ENCODE measurements around the gene RAD9A. TPM values are rescaled to one million over a fixed set of nuclear protein-coding genes. Genes with fewer than 3 reads are reported as not detected.

The RAD9A gene
- total and polyA plus RNA-seq, 2 experiments from 2014 or later: 13.9 to 17.0 TPM

DNA sequence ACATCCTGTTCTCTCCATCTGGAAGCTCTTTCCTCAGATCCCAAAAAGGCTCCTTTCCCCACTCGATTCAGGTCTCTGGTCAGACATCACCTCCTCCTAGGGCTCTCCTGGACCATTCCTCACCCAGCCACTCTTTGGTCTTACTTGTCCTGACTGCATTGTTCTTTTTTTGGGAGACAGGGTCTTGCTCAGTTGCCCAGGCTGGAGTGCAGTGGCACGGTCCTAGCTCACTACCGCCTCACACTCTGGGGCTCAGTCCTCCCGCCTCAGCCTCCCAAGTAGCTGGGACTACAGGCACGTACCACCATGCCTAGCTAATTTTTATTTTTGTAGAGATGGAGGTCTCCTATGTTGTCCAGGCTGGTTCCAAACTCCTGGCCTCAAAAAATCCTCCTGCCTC lies 53.7 kb downstream of the RAD9A start (continued):
- no peak for TF ChIP-seq ZNF331 (CRISPR knock-in tag; IDR thresholded peaks at IDR 0.05; ENCODE audit: low read depth)
- TF ChIP-seq EZH2phosphoT487 (IDR thresholded peaks at IDR 0.05; ENCODE audit: unreplicated experiment): no peak
- TF ChIP-seq, protein P1, sequence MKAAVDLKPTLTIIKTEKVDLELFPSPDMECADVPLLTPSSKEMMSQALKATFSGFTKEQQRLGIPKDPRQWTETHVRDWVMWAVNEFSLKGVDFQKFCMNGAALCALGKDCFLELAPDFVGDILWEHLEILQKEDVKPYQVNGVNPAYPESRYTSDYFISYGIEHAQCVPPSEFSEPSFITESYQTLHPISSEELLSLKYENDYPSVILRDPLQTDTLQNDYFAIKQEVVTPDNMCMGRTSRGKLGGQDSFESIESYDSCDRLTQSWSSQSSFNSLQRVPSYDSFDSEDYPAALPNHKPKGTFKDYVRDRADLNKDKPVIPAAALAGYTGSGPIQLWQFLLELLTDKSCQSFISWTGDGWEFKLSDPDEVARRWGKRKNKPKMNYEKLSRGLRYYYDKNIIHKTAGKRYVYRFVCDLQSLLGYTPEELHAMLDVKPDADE (IDR thresholded peaks at IDR 0.05): no peak
- TF ChIP-seq POLR2AphosphoS5 (IDR thresholded peaks at IDR 0.05; ENCODE audit: low read depth): no peak
- TF ChIP-seq ZNF114 (CRISPR knock-in tag; IDR thresholded peaks at IDR 0.05): no peak
- no peak for TF ChIP-seq STAT1 (IDR thresholded peaks at IDR 0.05; ENCODE audit: unreplicated experiment)
- TF ChIP-seq CREB1 (CRISPR knock-in tag; IDR thresholded peaks at IDR 0.05; ENCODE audit: low read depth): no peak

Small RNA genes lying within 50 kb of the gene (small RNA-seq; reads per million reads assigned to genes)
- gene RN7SKP239 (ENCODE audit: low replicate concordance) (not detected), gene RNU6-1238P (ENCODE audit: low replicate concordance) (not detected)

Other genes with a start within 250 kb of the RAD9A start
- 62.2 and 72.5 TPM in 2 replicates for gene GRK2, start 125.5 kb upstream of the RAD9A start, total RNA-seq (2014; rRNA removed; shearing (Covaris generic))
- gene GRK2, start 125.5 kb upstream of the RAD9A start, polyA plus RNA-seq (2016; fragmentation: Nextera tagmentation; extraction: Ambion mirVana): 19.5 and 21.7 TPM in 2 replicates
- gene ANKRD13D, start 102.7 kb upstream of the RAD9A start, total RNA-seq (2014; rRNA removed; shearing (Covaris generic)): 15.7 and 30.8 TPM in 2 replicates
- gene ANKRD13D, start 102.7 kb upstream of the RAD9A start, polyA plus RNA-seq (2016; fragmentation: Nextera tagmentation; extraction: Ambion mirVana): 19.5 and 20.3 TPM in 2 replicates
- gene SSH3, start 88.5 kb upstream of the RAD9A start, total RNA-seq (2014; rRNA removed; shearing (Covaris generic)): 40.0 and 45.8 TPM in 2 replicates
- 17.8 and 25.1 TPM in 2 replicates for gene SSH3, start 88.5 kb upstream of the RAD9A start, polyA plus RNA-seq (2016; fragmentation: Nextera tagmentation; extraction: Ambion mirVana)
- gene POLD4, start 38.4 kb upstream of the RAD9A start, total RNA-seq (2014; rRNA removed; shearing (Covaris generic)): 15.9 and 23.0 TPM in 2 replicates
- 16.2 and 18.8 TPM in 2 replicates for gene POLD4, start 38.4 kb upstream of the RAD9A start, polyA plus RNA-seq (2016; fragmentation: Nextera tagmentation; extraction: Ambion mirVana)
- 0.19 TPM in 1 of 2 replicates, not detected in the other for gene CLCF1, start 18.4 kb upstream of the RAD9A start, total RNA-seq (2014; rRNA removed; shearing (Covaris generic))
- gene CLCF1, start 18.4 kb upstream of the RAD9A start, polyA plus RNA-seq (2016; fragmentation: Nextera tagmentation; extraction: Ambion mirVana): 0.17 and 0.32 TPM in 2 replicates
- 227 and 237 TPM in 2 replicates for gene PPP1CA, start 9.9 kb downstream of the RAD9A start, total RNA-seq (2014; rRNA removed; shearing (Covaris generic))
- 217 TPM in 2 replicates for gene PPP1CA, start 9.9 kb downstream of the RAD9A start, polyA plus RNA-seq (2016; fragmentation: Nextera tagmentation; extraction: Ambion mirVana)
- gene TBC1D10C, start 12.1 kb downstream of the RAD9A start, total RNA-seq (2014; rRNA removed; shearing (Covaris generic)): 0.31 and 0.35 TPM in 2 replicates
- gene TBC1D10C, start 12.1 kb downstream of the RAD9A start, polyA plus RNA-seq (2016; fragmentation: Nextera tagmentation; extraction: Ambion mirVana): 0.17 and 0.31 TPM in 2 replicates
- 0.27 and 0.76 TPM in 2 replicates for gene CARNS1, start 23.7 kb downstream of the RAD9A start, total RNA-seq (2014; rRNA removed; shearing (Covaris generic))
- 0.52 and 0.63 TPM in 2 replicates for gene CARNS1, start 23.7 kb downstream of the RAD9A start, polyA plus RNA-seq (2016; fragmentation: Nextera tagmentation; extraction: Ambion mirVana)
- 41.3 and 48.2 TPM in 2 replicates for gene RPS6KB2, start 36.5 kb downstream of the RAD9A start, total RNA-seq (2014; rRNA removed; shearing (Covaris generic))
- 27.7 and 29.5 TPM in 2 replicates for gene RPS6KB2, start 36.5 kb downstream of the RAD9A start, polyA plus RNA-seq (2016; fragmentation: Nextera tagmentation; extraction: Ambion mirVana)
- gene PTPRCAP, start 45.7 kb downstream of the RAD9A start, total RNA-seq (2014; rRNA removed; shearing (Covaris generic)): 0.85 and 3.5 TPM in 2 replicates
- gene PTPRCAP, start 45.7 kb downstream of the RAD9A start, polyA plus RNA-seq (2016; fragmentation: Nextera tagmentation; extraction: Ambion mirVana): 2.7 and 3.3 TPM in 2 replicates
- 77.5 and 91.1 TPM in 2 replicates for gene CORO1B, start 51.5 kb downstream of the RAD9A start, total RNA-seq (2014; rRNA removed; shearing (Covaris generic))
- gene CORO1B, start 51.5 kb downstream of the RAD9A start, polyA plus RNA-seq (2016; fragmentation: Nextera tagmentation; extraction: Ambion mirVana): 61.5 and 69.5 TPM in 2 replicates
- gene GPR152, start 60.7 kb downstream of the RAD9A start, total RNA-seq (2014; rRNA removed; shearing (Covaris generic)): not detected in 2 replicates
- gene GPR152, start 60.7 kb downstream of the RAD9A start, polyA plus RNA-seq (2016; fragmentation: Nextera tagmentation; extraction: Ambion mirVana): not detected in 2 replicates
- gene CABP4, start 63.4 kb downstream of the RAD9A start, total RNA-seq (2014; rRNA removed; shearing (Covaris generic)): 0.28 TPM in 1 of 2 replicates, not detected in the other
- not detected in 2 replicates for gene CABP4, start 63.4 kb downstream of the RAD9A start, polyA plus RNA-seq (2016; fragmentation: Nextera tagmentation; extraction: Ambion mirVana)
- 61.4 and 101 TPM in 2 replicates for gene TMEM134, start 77.3 kb downstream of the RAD9A start, total RNA-seq (2014; rRNA removed; shearing (Covaris generic))
- gene TMEM134, start 77.3 kb downstream of the RAD9A start, polyA plus RNA-seq (2016; fragmentation: Nextera tagmentation; extraction: Ambion mirVana): 64.7 and 69.2 TPM in 2 replicates
- 22.1 and 29.1 TPM in 2 replicates for gene AIP, start 91.0 kb downstream of the RAD9A start, total RNA-seq (2014; rRNA removed; shearing (Covaris generic))
- 32.1 and 33.3 TPM in 2 replicates for gene AIP, start 91.0 kb downstream of the RAD9A start, polyA plus RNA-seq (2016; fragmentation: Nextera tagmentation; extraction: Ambion mirVana)
- 46.8 and 57.1 TPM in 2 replicates for gene PITPNM1, start 113.4 kb downstream of the RAD9A start, total RNA-seq (2014; rRNA removed; shearing (Covaris generic))
- gene PITPNM1, start 113.4 kb downstream of the RAD9A start, polyA plus RNA-seq (2016; fragmentation: Nextera tagmentation; extraction: Ambion mirVana): 8.7 and 9.1 TPM in 2 replicates
- gene CDK2AP2, start 116.2 kb downstream of the RAD9A start, total RNA-seq (2014; rRNA removed; shearing (Covaris generic)): 39.8 and 48.6 TPM in 2 replicates
- gene CDK2AP2, start 116.2 kb downstream of the RAD9A start, polyA plus RNA-seq (2016; fragmentation: Nextera tagmentation; extraction: Ambion mirVana): 120 and 128 TPM in 2 replicates
- gene CABP2, start 131.5 kb downstream of the RAD9A start, total RNA-seq (2014; rRNA removed; shearing (Covaris generic)): not detected in 2 replicates
- not detected in 2 replicates for gene CABP2, start 131.5 kb downstream of the RAD9A start, polyA plus RNA-seq (2016; fragmentation: Nextera tagmentation; extraction: Ambion mirVana)
- 1,021 and 1,776 TPM in 2 replicates for gene GSTP1, start 191.8 kb downstream of the RAD9A start, total RNA-seq (2014; rRNA removed; shearing (Covaris generic))
- gene GSTP1, start 191.8 kb downstream of the RAD9A start, polyA plus RNA-seq (2016; fragmentation: Nextera tagmentation; extraction: Ambion mirVana): 1,881 and 1,914 TPM in 2 replicates
- 202 and 241 TPM in 2 replicates for gene NDUFV1, start 214.9 kb downstream of the RAD9A start, total RNA-seq (2014; rRNA removed; shearing (Covaris generic))
- gene NDUFV1, start 214.9 kb downstream of the RAD9A start, polyA plus RNA-seq (2016; fragmentation: Nextera tagmentation; extraction: Ambion mirVana): 98.6 and 104 TPM in 2 replicates
- 5.0 and 6.6 TPM in 2 replicates for gene NUDT8, start 238.0 kb downstream of the RAD9A start, total RNA-seq (2014; rRNA removed; shearing (Covaris generic))
- gene NUDT8, start 238.0 kb downstream of the RAD9A start, polyA plus RNA-seq (2016; fragmentation: Nextera tagmentation; extraction: Ambion mirVana): 15.1 and 16.4 TPM in 2 replicates
- 0.10 TPM in 1 of 2 replicates, not detected in the other for gene TBX10, start 247.8 kb downstream of the RAD9A start, total RNA-seq (2014; rRNA removed; shearing (Covaris generic))
- not detected in 2 replicates for gene TBX10, start 247.8 kb downstream of the RAD9A start, polyA plus RNA-seq (2016; fragmentation: Nextera tagmentation; extraction: Ambion mirVana)

Measured in GM23338 (cell line).